Heart left ventricle (tissue), 13 donors: ENCODE data around the gene BEND7.

ENCODE experiments used
- CTCF ChIP-seq, 12 donors: fragments of 200-600 bp; sonication (generic) in 4 of 12; IDR thresholded peaks; one replicate each; pipeline versions ENCODE4 v1.5.0 to v1.8.0; 2018 to 2022; ENCODE audit warnings: antibody characterized with exemption in 12 of 12, mild to moderate bottlenecking in 5 of 12
- POLR2A ChIP-seq, 2 donors: fragments of 450-650 bp; IDR thresholded peaks; one replicate each; pipeline ENCODE4 v1.6.1; 2017; ENCODE audit warnings: antibody characterized with exemption in 2 of 2, mild to moderate bottlenecking in 2 of 2, moderate library complexity in 2 of 2
- donor health status: ischemic (EF 13 %, LVEDD 7.1; RV severe dilation, severe dysfunction).
- donor health status: DM: no; HTN: yes; CAD: no.
- donor health status: DM: no; HTN: no; CAD: no.
- donor health status: ischemic (EF 25% LVEDD 6.9; RV normal size, moderate dysfunction).
- donor health status: ischemic (EF 25% LVEDD 5.7; RV mildly dilated, moderate dysfunction).
- donor health status: ischemic (EF 35%, LVEDD 5.7; RV mildly dilated, moderate dysfunction).
- donor health status: nonischemic (EF 11% LVEDD 7.7; RV severe dilation, severe dysfunction).
- donor health status: DM: yes; HTN: yes; CAD: no.
- donor health status: PGD.
- donor health status: ischemic (EF 29% LVEDD 5.4; RV normal size, mild dysfunction).
- donor health status: nonischemic (EF 23%, LVEDD 6.1; RV moderate dilation, normal function).

GRCh38 chr10:13421382-13421917 lies 107.4 kb downstream of the BEND7 start:
- TF ChIP-seq CTCF (IDR thresholded peaks at IDR 0.05) (no peak), POLR2A (IDR thresholded peaks at IDR 0.05) (no peak)
